ENCODE data around the gene BCLAF1.

The BCLAF1 gene

DNA sequence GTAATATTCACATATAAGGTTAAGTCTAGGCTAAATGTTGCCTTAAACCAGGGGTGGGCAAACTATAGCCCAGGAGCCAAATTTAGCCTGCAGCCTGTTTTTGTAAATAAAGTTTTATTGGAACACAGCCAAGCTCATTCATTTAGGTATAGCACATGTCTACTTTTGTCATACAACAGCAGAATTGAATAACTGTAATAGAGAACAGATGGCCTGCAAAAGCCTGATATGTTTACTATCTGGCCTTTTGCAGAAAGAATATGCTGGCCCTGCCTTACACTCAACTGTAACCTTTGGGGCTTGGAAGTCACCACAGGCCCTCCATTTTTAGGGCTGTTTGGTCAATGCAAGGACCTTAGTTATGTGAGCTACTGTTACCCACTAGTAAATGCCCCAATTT lies 17.7 kb upstream of the BCLAF1 start:
- Histone ChIP-seq H3K9me3 (ENCODE audit: severe bottlenecking) (no peaks in the 10 kb centered on the region), H3K36me3 (no peaks in the 10 kb centered on the region), H3K4me3 (ENCODE audit: low read depth, low read length) (no peak overlapping the region), H3K27me3 (ENCODE audit: insufficient read depth, low read depth, severe bottlenecking) (no peaks in the 10 kb centered on the region), H3K27ac (no peak overlapping the region)
- no peak for DNase-seq
- TF ChIP-seq, protein P1, sequence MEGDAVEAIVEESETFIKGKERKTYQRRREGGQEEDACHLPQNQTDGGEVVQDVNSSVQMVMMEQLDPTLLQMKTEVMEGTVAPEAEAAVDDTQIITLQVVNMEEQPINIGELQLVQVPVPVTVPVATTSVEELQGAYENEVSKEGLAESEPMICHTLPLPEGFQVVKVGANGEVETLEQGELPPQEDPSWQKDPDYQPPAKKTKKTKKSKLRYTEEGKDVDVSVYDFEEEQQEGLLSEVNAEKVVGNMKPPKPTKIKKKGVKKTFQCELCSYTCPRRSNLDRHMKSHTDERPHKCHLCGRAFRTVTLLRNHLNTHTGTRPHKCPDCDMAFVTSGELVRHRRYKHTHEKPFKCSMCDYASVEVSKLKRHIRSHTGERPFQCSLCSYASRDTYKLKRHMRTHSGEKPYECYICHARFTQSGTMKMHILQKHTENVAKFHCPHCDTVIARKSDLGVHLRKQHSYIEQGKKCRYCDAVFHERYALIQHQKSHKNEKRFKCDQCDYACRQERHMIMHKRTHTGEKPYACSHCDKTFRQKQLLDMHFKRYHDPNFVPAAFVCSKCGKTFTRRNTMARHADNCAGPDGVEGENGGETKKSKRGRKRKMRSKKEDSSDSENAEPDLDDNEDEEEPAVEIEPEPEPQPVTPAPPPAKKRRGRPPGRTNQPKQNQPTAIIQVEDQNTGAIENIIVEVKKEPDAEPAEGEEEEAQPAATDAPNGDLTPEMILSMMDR (IDR thresholded peaks at IDR 0.05; ENCODE audit: low read depth, low read length): no peak

- H3K36me3 ChIP-seq: no peaks in the 10 kb centered on the region
Observed at GRCh38 chr6:136306466-136306865, 16.8 kb upstream of the BCLAF1 start.

DNA sequence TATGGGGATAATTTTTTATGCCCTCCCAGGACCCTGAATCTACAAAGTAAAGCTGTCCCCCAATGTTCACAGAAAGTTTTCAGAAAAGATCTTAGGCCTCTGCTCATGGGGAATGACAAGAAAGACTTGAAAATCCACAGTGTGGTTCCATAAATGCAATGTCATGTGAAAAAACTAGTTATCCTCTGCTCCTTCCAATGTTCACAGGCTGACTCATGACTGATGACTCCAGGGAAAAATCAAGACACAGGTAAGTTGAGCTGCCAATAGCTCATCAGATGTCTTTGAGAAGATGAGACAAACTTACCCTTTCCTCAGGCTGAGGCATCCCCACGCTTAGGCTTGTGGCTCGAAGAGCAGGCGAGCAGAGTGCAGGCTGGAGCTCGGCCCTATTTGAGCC lies 14.8 kb upstream of the BCLAF1 start:
- TF ChIP-seq, protein P1 (IDR thresholded peaks at IDR 0.05; ENCODE audit: low read depth, low read length): no peak
- DNase-seq: no peak
- H3K36me3 ChIP-seq: no peaks in the 10 kb centered on the region
- no peak overlapping the region for H3K4me3 ChIP-seq (ENCODE audit: low read depth, low read length)
- H3K27ac ChIP-seq: no peak overlapping the region
- H3K27me3 ChIP-seq (ENCODE audit: insufficient read depth, low read depth, severe bottlenecking): no peaks in the 10 kb centered on the region
- no peaks in the 10 kb centered on the region for H3K9me3 ChIP-seq (ENCODE audit: severe bottlenecking)

More at GRCh38 chr6:136306466-136306865, 16.8 kb upstream of the BCLAF1 start:
- H3K9me3 ChIP-seq (ENCODE audit: severe bottlenecking): no peaks in the 10 kb centered on the region
- no peaks in the 10 kb centered on the region for H3K27me3 ChIP-seq (ENCODE audit: insufficient read depth, low read depth, severe bottlenecking)
- TF ChIP-seq, protein P1 (IDR thresholded peaks at IDR 0.05; ENCODE audit: low read depth, low read length): no peak
- no peak for DNase-seq
- no peak overlapping the region for H3K27ac ChIP-seq
- no peak overlapping the region for H3K4me3 ChIP-seq (ENCODE audit: low read depth, low read length)

DNA sequence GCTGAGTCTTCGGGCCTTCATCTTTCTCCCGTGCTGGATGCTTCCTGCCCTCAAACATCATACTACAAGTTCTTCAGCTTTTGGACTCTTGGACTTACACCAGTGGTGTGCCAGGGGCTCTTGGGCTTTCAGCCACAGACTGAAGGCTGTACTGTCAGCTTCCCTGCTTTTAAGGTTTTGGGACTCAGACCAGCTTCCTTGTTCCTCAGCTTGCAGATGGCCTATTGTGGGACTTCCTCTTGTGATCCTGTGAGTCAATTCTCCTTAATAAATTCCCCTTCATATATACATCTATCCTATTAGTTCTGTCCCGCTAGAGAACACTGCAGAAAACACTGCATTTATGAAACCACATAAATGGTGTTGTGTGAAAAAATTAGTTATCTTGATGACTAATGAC lies 13.9 kb upstream of the BCLAF1 start:
- no peak for DNase-seq
- TF ChIP-seq, protein P1 (IDR thresholded peaks at IDR 0.05; ENCODE audit: low read depth, low read length): no peak
- H3K27me3 ChIP-seq (ENCODE audit: insufficient read depth, low read depth, severe bottlenecking): no peaks in the 10 kb centered on the region
- H3K27ac ChIP-seq: no peak overlapping the region
- no peak overlapping the region for H3K4me3 ChIP-seq (ENCODE audit: low read depth, low read length)
- no peaks in the 10 kb centered on the region for H3K9me3 ChIP-seq (ENCODE audit: severe bottlenecking)
- H3K36me3 ChIP-seq: no peaks in the 10 kb centered on the region

DNA sequence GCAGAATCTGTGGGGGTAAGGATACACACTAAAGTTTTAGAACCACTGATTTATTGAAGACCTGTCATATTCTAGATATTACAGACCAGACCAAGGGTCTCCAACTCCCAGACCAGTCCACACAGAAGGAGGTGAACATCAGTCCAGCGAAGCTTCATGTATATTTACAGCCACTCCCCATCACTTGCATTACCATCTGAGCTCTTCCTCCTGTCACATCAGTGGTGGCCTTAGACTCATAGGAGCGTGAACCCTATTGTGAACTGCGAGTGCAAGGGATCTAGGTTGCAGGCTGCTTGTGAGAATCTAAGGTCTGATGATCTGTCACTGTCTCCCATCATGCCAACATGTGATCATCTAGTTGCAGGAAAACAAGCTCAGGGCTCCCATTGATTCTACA lies 5.0 kb upstream of the BCLAF1 start:
- Histone ChIP-seq H3K27me3 (ENCODE audit: insufficient read depth, low read depth, severe bottlenecking) (no peaks in the 10 kb centered on the region), H3K36me3 (no peaks in the 10 kb centered on the region), H3K4me3 (ENCODE audit: low read depth, low read length) (no peak overlapping the region), H3K27ac (no peak overlapping the region), H3K9me3 (ENCODE audit: severe bottlenecking) (no peaks in the 10 kb centered on the region)
- TF ChIP-seq, protein P1 (IDR thresholded peaks at IDR 0.05; ENCODE audit: low read depth, low read length): no peak
- DNase-seq: no peak

DNA sequence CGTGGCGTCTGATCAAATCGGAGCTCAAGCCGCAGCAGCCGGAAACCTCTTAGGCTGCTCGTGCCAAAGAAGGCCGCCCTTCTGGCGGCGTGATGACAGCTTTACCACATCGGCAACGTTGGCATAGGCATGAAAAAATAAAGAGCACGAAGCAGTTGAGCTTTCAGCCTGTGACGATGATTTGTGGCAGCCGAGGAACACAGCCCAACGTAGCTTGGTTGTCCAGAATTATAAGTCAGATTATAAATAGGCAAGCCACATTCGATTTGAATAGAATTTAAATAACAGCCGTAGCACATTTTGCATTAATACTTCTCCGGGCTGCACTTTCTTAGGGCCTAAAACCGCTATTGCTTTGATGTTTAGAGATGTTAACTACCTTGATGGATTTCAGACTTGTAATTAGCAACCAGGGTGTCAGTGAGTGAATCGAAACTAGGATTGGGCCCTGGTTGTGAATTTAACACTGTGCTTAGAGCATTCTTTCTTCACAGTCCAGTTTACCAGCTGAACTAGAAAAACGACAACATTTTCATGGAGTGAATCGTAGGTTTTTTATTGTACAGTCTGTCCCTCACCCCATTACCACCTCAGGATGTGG lies 864 bp upstream of the BCLAF1 start:
- H3K4me3 ChIP-seq (ENCODE audit: low read depth, low read length): peak overlapping the region; percentile 94
- H3K36me3 ChIP-seq: peaks cover 21% of the 10 kb centered on the region
- peak overlapping the region; percentile 99 for H3K27ac ChIP-seq
- no peaks in the 10 kb centered on the region for H3K27me3 ChIP-seq (ENCODE audit: insufficient read depth, low read depth, severe bottlenecking)
- peak; percentile 68 for DNase-seq
- TF ChIP-seq, protein P1 (IDR thresholded peaks at IDR 0.05; ENCODE audit: low read depth, low read length): peak; percentile 6; the same call in 1 of the 2 replicates
- no peaks in the 10 kb centered on the region for H3K9me3 ChIP-seq (ENCODE audit: severe bottlenecking)
